Neural cell (in vitro differentiated cells): Measurements from ENCODE around the gene C2orf49.

Source experiments
- CTCF ChIP-seq: fragments of 450-650 bp; IDR thresholded peaks from 2 replicates; pipeline ENCODE4 v1.5.1; 2014; ENCODE audit warnings: antibody characterized with exemption, mild to moderate bottlenecking, moderate library complexity; ENCODE audit not compliant: poor library complexity, severe bottlenecking
- EP300 ChIP-seq: fragments of 450-650 bp; conservative IDR thresholded peaks from 2 replicates; pipeline ENCODE4 v1.6.1; 2014; ENCODE audit warnings: antibody characterized with exemption, mild to moderate bottlenecking, moderate library complexity; ENCODE audit not compliant: poor library complexity, severe bottlenecking
- EZH2 ChIP-seq: fragments of 200-600, 300-800 bp; shearing (Covaris generic), sonication (generic); IDR thresholded peaks from 2 replicates; pipeline ENCODE4 v1.6.1; 2014; ENCODE audit warnings: antibody characterized with exemption, low read length, borderline replicate concordance, mild to moderate bottlenecking; ENCODE audit not compliant: insufficient read depth, poor library complexity, severe bottlenecking
- MXI1 ChIP-seq: fragments of 450-650 bp; conservative IDR thresholded peaks from 2 replicates; pipeline ENCODE4 v1.6.1; 2014; ENCODE audit warnings: antibody characterized with exemption, mild to moderate bottlenecking; ENCODE audit not compliant: poor library complexity, severe bottlenecking
- POLR2AphosphoS5 ChIP-seq: IDR thresholded peaks from 2 replicates; pipeline ENCODE4 v1.6.1; 2012
- REST ChIP-seq: IDR thresholded peaks from 2 replicates; pipeline ENCODE4 v1.6.1; 2012; ENCODE audit warnings: borderline replicate concordance
- TAF1 ChIP-seq: IDR thresholded peaks from 2 replicates; pipeline ENCODE4 v1.6.1; 2012; ENCODE audit warnings: low read depth

GRCh38 chr2:105362862-105363591 is 25.7 kb downstream of the C2orf49 start:
- TF ChIP-seq CTCF: no peak
- TF ChIP-seq POLR2AphosphoS5: no peak
- no peak for TF ChIP-seq EZH2
- no peak for TF ChIP-seq TAF1
- no peak for TF ChIP-seq REST
- TF ChIP-seq EP300: no peak
- no peak for TF ChIP-seq MXI1
